Measurements from ENCODE around the gene CREBBP. TPM values are rescaled to one million over a fixed set of nuclear protein-coding genes. Genes with fewer than 3 reads are reported as not detected.

CREBBP gene
- total RNA-seq, 6 donors from 2014 or later: 54.1 to 175 (median 99.2) TPM

DNA sequence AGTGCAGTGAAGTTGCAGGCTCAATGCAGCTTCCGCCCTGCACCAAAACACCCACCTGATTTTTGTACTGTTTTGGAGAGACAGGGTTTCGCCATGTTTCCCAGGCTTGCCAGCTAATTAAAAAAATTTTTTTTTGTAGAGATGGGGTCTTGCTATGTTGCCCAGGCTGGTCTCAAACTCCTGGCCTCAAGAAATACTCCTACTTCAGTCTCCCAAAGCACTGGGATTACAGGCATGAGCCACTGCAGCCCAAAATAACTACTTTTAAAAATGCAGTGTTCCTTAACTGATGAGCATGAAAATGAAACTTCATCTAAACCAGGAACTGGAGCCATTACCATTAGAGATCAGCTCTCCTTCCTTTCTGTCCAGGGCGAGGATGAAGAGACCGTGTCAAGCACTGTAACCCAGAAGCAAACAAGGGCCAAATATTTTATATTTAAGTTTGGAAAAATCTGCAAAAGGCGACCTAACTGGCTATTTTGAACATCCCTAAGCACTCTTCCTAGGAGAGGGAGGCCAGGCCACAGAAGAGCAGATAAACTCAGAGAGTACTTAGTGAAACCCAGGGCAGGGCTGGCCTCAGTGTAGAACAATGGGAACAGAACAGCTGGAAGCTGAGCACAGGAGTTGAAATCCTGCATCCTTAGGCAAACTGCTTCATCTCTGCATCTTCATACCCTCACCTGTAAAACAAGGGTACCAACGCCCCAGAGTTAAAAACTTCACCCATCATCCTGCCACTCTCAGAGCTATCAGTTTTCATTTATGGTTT, 24.0 kb downstream of the CREBBP start:
- DNase-seq (no peak), ATAC-seq (ENCODE audit: low FRiP score in 2 of 2) (no peak)
- TF ChIP-seq, protein P1, sequence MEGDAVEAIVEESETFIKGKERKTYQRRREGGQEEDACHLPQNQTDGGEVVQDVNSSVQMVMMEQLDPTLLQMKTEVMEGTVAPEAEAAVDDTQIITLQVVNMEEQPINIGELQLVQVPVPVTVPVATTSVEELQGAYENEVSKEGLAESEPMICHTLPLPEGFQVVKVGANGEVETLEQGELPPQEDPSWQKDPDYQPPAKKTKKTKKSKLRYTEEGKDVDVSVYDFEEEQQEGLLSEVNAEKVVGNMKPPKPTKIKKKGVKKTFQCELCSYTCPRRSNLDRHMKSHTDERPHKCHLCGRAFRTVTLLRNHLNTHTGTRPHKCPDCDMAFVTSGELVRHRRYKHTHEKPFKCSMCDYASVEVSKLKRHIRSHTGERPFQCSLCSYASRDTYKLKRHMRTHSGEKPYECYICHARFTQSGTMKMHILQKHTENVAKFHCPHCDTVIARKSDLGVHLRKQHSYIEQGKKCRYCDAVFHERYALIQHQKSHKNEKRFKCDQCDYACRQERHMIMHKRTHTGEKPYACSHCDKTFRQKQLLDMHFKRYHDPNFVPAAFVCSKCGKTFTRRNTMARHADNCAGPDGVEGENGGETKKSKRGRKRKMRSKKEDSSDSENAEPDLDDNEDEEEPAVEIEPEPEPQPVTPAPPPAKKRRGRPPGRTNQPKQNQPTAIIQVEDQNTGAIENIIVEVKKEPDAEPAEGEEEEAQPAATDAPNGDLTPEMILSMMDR (IDR thresholded peaks at IDR 0.05): no peak
- Histone ChIP-seq H3K4me3 (no peak overlapping the region), H3K9me3 (no peaks in the 10 kb centered on the region), H3K36me3 (no peaks in the 10 kb centered on the region), H3K27me3 (no peaks in the 10 kb centered on the region), H3K27ac (peak overlapping the region; percentile 51 to 81 (median 67)), H3K4me1 (peaks cover 71 to 91% (median 71%) of the 10 kb centered on the region in 4 donors)
- WGBS, 2 donors: 70 to 77% methylated on average over 6 of the region's 6 CpGs

DNA sequence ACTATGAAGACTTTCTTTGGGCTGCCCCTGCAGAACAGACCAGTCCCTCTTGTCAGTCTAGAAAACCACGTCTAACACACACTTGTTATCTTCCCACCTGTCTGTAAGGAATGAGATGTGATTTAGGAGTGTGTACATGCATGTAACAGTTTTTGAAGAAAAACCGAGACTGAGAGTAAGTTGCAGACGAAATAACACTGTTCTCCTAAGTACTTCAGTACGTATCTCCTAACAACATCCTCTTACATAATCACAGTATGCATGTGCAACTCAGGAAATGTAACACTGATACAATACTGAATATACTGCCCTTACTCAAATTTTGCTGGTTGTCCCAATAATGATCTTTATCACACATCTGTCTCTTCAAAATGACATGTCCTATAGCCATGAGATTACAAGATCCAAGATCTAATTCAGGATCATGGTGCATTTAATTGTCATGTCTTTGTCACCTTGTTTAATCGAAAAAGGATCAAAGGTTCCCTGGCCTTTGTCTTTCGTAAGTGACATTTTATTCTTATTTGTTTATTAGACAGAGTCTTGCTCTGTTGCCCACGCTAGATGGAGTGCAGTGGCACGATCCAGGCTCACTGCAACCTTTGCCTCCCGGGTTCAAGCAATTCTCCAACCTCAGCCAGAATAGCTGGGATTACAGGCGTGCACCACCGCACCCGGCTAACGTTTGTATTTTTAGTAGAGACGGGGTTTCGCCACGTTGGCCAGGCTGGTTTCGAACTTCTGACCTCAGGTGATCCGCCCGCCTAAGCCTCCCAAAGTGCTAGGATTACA, 25.6 kb downstream of the CREBBP start:
- peak overlapping the region; percentile 15 to 55 (median 36) for H3K27ac ChIP-seq
- H3K4me3 ChIP-seq: no peak overlapping the region
- no peaks in the 10 kb centered on the region for H3K9me3 ChIP-seq
- TF ChIP-seq EP300 (IDR thresholded peaks at IDR 0.05) (no peak), POLR2AphosphoS5 (IDR thresholded peaks at IDR 0.05) (peak in 1 of 2 donors; percentile 11)
- no peak for DNase-seq
- peaks cover 58 to 84% (median 67%) of the 10 kb centered on the region in 4 donors for H3K4me1 ChIP-seq
- 71 to 72% methylated on average over 19 of the region's 19 CpGs for WGBS, 2 donors
- no peaks in the 10 kb centered on the region for H3K27me3 ChIP-seq
- H3K36me3 ChIP-seq: peaks cover 6 to 8% (median 8%) of the 10 kb centered on the region in 4 donors
- no peak for ATAC-seq (ENCODE audit: low FRiP score in 2 of 2)

- Histone ChIP-seq H3K27me3 (no peaks in the 10 kb centered on the region), H3K27ac (no peak overlapping the region), H3K4me3 (no peak overlapping the region), H3K9me3 (no peaks in the 10 kb centered on the region), H3K36me3 (peaks cover 11 to 14% (median 12%) of the 10 kb centered on the region in 4 donors), H3K4me1 (peaks cover 24 to 53% (median 33%) of the 10 kb centered on the region in 4 donors)
- TF ChIP-seq EP300 (IDR thresholded peaks at IDR 0.05): no peak
- TF ChIP-seq, protein P1 (IDR thresholded peaks at IDR 0.05): no peak
- no peak for TF ChIP-seq POLR2AphosphoS5 (IDR thresholded peaks at IDR 0.05)
- TF ChIP-seq POLR2A (IDR thresholded peaks at IDR 0.05): no peak
- 69 to 78% methylated on average over 6 to 8 of the region's 10 CpGs for WGBS, 2 donors
- ATAC-seq (ENCODE audit: low FRiP score in 2 of 2) (no peak), DNase-seq (no peak)
Observed at GRCh38 chr16:3850544-3850899, 30.0 kb downstream of the CREBBP start.

DNA sequence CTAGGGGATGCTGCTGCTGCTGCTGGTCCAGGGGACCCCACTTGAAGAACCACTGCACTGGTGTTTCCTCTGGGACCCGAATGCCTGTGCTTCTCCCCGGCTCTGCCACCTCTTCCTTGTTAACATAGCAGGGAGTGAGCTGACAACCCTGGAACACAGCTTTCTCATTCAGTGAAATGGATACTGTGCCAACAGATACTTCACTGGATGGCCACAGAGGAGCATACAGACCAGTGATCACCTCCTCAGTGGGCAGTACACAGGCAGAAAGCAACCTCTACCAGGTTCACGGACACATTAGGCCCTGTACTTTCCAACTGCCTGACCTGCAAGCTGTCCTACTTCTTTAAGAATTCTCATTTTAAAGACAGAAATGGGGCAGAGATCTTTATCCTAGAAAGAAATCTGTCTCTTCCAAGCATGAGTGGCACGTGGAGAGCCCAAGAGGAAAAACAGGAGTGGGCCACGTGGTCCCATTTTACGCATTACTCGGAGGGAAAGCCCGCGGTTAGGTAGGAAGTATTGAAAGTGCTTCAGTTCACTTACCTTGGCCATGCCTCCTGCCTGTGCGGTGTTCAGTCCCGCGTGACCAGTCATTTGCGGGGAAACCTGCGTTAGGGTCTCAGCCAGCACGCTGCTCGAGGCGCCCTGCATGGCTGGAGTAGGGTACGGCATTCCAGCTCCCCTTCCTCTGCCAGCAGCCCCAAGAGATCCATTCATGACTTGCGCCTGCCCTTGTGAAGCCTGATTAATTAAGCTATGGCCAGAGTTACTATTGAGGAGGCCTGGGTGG, 30.6 kb downstream of the CREBBP start:
- ATAC-seq (ENCODE audit: low FRiP score in 2 of 2) (no peak), DNase-seq (no peak)
- no peaks in the 10 kb centered on the region for H3K27me3 ChIP-seq
- WGBS, 2 donors: 93 to 95% methylated on average over 19 of the region's 19 CpGs
- no peak for TF ChIP-seq EP300 (IDR thresholded peaks at IDR 0.05)
- TF ChIP-seq POLR2A (IDR thresholded peaks at IDR 0.05): no peak
- TF ChIP-seq, protein P1 (IDR thresholded peaks at IDR 0.05): no peak
- TF ChIP-seq POLR2AphosphoS5 (IDR thresholded peaks at IDR 0.05): no peak
- no peak overlapping the region for H3K4me3 ChIP-seq
- peaks cover 11 to 14% (median 12%) of the 10 kb centered on the region in 4 donors for H3K36me3 ChIP-seq
- peaks cover 18 to 47% (median 28%) of the 10 kb centered on the region in 4 donors for H3K4me1 ChIP-seq
- no peak overlapping the region for H3K27ac ChIP-seq
- no peaks in the 10 kb centered on the region for H3K9me3 ChIP-seq

Data from upper lobe of left lung (tissue), 6 donors.